GM12874 (cell line): ENCODE data around the gene SRSF8.

Source experiments
- TF ChIP-seq, protein P1 (sequence below): IDR thresholded peaks from 2 replicates; pipeline ENCODE4 v1.5.1; 2011; ENCODE audit warnings: low read depth, mild to moderate bottlenecking, control low read depth, low read length, moderate library complexity; ENCODE audit not compliant: insufficient read depth

The SRSF8 gene

DNA sequence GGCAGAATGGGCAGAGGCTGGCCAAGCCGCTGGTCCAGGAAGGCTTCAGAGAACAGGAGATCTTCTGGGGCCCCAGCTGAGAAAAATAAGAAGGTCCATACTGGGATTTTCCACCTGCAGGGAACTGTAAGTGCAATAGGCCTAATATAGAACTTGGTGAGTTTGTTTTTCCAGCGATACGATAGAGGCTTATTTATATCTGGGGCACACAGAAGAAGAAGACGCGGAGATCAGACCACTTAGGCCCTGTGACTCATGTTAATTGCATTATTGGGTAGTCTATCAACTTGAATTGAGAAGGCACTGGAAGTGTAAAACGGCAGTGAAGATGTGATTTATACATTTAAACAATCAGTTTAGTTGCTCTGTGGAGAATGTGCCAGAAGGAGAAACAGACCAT lies 7.7 kb upstream of the SRSF8 start:
- TF ChIP-seq, protein P1, sequence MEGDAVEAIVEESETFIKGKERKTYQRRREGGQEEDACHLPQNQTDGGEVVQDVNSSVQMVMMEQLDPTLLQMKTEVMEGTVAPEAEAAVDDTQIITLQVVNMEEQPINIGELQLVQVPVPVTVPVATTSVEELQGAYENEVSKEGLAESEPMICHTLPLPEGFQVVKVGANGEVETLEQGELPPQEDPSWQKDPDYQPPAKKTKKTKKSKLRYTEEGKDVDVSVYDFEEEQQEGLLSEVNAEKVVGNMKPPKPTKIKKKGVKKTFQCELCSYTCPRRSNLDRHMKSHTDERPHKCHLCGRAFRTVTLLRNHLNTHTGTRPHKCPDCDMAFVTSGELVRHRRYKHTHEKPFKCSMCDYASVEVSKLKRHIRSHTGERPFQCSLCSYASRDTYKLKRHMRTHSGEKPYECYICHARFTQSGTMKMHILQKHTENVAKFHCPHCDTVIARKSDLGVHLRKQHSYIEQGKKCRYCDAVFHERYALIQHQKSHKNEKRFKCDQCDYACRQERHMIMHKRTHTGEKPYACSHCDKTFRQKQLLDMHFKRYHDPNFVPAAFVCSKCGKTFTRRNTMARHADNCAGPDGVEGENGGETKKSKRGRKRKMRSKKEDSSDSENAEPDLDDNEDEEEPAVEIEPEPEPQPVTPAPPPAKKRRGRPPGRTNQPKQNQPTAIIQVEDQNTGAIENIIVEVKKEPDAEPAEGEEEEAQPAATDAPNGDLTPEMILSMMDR = no peak

DNA sequence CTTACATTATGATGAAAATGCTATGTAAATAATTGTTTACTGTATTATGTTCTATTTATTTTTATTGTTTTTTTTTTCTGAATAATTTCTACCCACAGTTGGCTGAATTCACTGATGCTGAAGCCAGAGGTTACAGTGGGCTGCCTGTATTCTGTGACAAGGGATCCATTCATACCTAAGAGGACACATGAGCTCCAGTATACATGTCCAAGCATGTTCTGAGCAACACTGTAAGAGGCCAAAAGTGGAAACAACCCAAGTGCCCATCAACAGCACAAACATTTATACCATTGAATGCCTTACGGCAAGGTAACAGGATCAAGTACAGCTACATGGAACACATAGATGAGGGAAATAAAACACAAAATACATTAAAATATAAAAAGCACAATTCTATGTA lies 1.4 kb upstream of the SRSF8 start:
- TF ChIP-seq, protein P1 = no peak

DNA sequence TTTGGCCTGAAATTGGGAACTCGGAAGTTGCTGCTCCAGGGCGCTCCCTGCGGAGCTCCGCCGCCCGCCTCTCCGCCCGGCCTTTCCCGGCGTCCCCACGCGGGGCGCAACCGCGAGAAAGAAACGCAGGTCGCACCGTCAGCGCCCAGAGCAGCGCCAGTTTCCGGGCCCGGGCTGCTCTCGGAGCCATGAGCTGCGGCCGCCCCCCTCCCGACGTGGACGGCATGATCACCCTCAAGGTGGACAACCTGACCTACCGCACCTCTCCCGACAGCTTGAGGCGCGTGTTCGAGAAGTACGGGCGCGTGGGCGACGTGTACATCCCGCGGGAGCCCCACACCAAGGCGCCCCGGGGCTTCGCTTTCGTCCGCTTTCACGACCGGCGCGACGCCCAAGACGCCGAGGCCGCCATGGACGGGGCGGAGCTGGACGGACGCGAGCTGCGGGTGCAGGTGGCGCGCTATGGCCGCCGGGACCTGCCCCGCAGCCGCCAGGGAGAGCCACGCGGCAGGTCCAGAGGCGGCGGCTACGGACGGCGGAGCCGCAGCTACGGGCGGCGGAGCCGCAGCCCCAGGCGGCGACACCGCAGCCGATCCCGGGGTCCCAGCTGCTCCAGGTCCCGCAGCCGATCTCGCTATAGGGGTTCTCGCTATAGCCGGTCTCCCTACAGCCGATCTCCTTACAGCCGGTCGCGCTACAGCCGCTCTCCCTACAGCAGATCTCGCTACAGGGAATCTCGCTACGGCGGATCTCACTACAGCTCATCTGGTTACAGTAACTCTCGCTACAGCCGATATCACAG lies 521 bp downstream of the SRSF8 start:
- TF ChIP-seq, protein P1 = peak; percentile 65

DNA sequence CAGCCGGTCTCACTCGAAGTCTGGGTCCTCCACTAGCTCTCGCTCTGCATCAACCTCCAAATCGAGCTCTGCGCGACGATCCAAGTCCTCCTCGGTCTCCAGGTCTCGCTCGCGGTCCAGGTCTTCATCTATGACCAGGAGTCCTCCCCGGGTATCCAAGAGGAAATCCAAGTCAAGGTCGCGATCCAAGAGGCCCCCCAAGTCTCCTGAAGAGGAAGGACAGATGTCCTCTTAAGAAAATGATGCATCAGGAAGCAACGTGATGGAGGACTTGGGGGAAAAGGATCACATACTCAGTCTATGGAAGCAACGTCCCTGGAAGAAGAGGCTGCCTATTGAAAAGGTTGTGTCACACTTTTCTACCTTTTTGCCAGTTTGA lies 1.1 kb downstream of the SRSF8 start:
- TF ChIP-seq, protein P1 = no peak

DNA sequence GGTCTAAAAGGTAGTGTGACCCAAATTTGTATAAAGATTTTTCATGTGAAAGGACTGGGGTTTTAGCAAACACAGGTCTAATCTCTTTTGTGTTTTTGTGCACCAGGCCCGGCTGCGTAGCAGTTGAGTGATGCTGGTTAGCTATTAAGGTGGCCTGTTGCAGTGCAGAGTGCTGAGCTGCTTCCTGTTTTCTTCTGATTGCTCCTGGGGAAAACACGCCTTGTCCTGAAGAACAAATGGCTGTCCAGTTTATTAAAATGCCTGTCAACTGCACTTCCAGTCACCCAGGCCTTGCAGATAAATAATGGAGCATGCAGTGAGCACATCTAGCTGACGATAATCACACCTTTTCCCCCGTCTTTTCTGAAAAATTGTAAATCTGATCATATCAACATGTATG lies 1.8 kb downstream of the SRSF8 start:
- TF ChIP-seq, protein P1 = no peak

DNA sequence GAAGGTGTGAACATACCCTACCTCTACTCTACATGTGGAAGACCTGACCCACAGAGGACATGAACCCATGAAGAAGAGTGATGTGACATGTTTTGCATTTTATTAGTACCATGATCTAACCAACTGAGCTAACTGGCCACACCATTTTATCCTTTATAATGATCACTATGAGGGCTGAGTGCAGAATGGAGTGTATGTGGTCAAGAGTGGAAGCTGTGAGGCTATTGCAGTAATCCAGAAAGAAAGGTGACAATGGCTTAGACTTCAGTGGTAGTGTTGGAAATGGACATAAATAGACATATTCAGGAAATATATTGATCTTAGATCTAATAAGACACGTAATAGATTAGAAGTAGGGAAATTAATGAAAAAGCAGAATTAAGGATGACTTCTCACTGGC lies 3.8 kb downstream of the SRSF8 start:
- TF ChIP-seq, protein P1 = no peak

DNA sequence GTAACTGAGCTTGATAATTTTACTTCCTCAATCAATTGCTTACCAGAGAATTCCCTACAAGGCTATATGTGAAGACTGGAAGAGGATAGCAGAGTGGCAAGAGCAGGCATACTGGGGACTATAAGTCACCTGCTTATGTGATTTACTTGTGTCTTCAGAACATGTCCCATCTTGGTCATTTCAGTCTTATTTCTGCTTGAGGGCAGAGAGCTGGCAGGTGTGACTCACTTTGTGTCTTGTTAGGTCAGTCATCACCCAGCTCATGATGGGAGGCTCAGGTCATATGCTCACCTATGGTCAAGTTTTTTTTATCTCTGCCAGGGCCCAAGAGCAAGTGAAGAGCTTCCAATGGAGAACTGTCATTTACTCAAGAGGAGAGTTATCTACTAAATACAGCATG lies 6.2 kb downstream of the SRSF8 start:
- TF ChIP-seq, protein P1 = no peak
